NCI-H2196 (cell line): ENCODE measurements around the gene SVIL.
"Not testable (repeated sequence)": the region's sequence is repeated elsewhere in the genome, so short reads cannot be mapped to it uniquely, and the experiment has no call there.

Experiments
- DNase-seq: peaks from one replicate; lab custom pipeline; 2025; ENCODE audit not compliant: unreplicated experiment; lab: John Stamatoyannopoulos, UW

Gene SVIL

DNA sequence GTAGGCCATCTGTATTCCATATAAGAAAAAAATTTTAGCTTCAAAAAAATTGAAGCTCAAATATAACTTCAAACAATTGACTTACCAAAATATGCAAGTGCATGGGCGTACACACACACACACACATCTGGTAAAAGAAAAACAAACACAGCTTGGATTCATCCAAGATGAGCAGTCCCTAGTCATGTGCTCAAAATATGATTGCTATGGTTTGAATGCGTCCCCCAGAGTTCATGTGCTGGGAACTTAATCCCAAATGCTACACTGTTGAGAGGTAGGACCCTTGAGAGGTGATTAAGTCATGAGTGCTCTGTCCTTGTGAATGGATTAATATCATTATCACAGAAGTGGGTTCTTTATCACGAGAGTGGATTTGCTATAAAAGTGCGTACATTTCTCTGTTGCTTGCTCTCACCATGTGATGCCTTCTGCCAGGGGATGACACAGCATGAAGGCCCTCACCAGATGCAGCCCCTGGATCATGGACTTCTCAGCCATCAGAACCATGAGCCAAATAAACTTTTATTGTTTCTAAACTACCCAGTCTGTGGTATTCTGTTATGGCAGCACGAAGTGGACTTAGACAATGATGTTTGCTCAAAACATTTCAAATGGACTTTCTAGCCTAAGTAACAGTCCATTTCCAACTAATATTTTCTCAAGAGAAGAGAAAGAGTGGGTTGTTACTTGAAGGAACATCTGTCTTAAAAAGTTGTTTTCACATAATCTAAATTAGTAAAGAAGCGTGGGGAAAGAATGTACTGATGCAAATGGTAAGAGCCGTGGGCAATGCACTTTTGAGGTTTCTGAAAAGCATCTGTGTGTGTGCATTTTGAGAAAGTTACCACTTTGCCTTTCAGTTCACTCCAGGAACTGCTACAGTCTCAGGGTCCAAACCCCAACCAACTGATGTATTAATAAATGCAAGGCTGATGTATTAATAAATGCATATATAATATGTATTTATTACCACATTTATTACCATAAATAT lies 15.1 kb upstream of the SVIL start:
- no peak for DNase-seq

DNA sequence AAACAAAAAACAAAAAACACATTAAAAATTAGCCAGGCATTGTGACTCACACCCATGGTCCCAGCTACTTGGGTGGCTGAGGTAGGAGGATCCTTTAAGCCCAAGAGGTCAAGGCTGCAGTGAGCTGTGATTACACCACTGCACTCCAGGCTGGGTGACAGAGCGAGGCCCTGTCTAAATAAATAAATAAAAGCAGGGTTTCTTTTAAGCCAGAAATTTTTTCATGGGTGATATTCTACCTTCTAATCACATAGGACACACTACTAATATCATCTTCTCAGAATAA lies 14.2 kb upstream of the SVIL start:
- no peak for DNase-seq

DNA sequence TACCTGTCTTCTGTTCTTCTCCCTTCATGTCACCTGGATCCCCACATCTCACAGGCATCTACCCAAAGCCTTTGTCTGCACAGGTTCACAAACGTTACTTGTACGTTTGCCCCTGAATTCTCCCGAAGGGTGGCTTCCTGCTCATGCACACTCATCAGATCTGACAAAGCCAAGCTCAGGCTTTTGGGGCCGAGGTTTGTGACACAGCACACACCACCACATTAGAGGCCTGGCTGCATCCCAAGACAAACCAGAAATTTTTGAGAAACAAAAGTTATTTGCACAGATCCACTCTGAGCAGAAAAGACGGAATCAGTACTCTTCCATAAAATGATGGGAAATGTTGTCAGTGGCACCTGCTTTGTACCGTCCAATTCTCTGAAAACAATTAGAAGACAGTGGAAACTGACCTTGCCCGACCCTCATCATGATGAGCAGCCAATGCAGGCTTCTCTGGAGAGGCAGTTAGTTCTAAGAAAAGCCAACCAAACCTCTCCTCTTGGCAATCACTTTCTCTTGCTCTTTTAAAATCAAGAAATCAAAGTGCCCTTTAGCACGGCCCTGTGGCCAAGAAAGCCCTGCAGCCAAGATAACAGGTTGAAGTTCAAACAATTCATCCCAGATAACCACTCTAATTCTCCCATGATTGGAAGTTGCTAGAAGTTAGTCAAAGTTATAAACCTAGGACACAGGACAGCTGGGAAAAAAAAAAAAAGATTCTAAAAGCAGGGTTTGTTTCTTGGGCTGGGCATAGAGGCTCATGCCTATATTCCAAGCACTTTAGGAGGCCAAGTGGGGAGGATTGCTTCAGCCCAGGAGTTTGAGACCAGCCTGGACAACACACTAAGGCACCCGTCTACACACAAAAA lies 13.6 kb upstream of the SVIL start:
- no peak for DNase-seq

DNA sequence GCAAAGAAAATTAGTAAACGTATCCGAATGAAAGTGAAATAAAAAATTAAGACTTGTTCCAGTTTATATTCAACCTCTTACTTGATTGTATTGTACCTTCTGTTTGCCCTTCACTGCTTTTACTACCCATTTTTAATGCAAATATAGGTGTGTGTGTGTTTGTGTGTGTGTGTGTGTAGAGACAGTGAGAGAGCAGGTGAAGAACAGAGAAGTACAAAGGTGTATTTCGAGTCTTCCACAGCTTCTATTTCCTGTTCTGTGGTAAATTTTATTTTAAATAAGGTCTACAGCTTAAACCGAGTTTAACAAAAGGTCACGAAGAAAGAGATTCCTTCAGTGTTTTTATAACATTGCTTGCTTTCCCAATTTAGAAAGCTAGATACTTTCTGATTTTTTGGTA lies 12.7 kb upstream of the SVIL start:
- DNase-seq: no peak

DNA sequence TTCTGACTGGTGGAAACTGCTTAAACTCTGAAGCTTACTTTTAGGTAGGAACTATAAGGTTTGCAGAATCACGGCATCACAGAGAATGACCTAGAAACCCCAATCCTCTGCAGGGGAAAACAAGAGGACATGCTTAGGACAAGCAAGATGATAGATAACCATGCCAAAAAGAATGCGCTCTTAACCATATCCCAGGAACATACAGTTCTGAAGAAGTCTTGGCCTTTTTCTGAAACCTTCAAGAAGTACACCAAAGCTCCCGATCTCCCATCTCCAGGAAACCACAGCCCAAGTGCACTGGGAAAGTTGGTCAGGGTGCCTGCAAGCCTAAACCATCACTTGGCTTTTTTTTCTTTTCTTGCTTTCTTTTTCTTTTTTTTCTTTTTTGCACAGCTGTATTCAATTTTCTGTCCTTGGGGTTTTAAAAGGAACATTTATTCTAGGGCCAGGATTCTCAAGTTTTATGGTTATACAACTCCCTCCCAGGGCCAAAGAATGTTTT lies 12.2 kb upstream of the SVIL start:
- DNase-seq: no peak

DNA sequence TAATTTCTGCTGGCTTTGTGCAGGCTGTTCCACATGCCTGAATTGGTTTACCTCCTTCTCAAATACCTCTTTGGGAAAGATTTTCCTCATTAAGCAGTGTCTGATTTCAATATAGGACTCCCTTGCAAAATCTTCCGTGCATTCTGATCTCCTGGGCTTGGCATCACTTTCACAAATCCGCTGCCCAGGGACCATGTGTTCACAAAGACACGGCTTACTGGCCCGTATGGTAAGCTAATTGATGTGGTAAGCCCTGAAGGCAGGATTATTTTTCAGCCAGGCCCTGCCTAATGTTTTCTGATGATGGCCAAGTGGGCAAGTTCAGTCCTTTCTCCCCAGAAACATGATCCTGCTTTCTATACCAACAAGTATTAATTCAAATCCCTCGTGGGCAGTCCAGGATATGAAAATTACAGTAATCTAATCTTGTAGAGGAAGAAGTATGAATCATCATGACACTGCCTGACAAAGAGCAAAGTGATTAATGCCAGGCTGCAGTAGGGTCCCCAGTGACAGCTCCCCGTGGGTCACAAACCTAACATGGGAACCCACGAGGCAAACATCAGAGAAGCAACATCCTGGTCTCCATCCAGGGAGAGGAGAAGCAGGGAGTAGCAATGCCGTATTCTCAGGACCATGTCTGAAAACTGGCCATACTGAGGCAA lies 11.6 kb upstream of the SVIL start:
- no peak for DNase-seq

DNA sequence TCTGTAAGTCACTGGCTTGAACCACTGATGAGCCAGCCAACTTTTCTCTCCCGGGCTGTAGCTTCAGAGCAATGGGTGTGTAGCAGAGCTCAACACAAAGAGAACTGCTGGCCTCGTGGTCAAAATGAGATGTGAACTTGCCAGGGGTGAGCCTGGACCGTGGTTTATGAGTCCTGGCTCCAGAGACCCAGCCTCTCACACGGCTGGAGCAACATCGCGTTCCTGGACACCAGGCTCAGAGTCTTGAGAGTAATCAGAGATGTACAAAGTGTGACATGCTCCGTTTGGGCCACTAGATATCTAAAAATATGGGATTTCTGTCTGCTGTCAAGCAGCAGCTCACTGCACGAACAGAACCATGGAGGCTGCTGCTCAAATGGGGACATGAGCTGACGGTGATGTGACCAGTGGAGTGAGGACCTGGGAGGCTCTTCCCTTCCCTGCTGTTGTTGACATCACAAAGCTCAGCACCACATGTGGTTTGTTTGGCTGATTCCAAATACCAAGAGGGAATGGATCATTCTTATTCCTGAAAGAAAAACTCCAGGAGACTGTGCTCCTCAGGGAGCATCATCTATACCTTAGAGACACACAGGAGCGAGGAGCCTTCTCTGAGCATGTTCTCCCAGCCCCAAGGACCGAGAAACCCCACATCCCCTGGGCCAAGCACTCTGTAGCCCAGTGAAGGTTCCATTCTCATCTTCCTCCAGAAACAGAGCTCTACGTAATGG lies 9.2 kb upstream of the SVIL start:
- no peak for DNase-seq

DNA sequence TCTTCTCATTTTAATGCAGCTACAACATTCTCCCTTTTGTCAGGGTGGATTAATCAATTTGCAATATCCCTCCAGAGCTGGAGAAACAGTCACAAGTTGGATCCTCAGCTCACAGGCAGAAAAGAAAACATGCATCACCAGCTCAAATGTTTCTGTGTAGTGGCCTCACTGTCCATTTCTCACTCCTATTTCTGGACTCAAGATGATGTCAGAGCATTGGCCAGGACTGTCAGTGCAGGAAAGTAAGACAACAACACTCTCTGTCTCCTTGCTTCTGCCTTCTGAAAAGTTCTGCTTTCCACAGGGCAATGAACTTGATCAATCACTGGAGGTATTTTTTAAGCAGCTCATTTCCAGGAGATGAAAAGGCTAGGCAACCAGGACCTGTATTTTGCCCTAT lies 8.2 kb upstream of the SVIL start:
- DNase-seq: no peak

DNA sequence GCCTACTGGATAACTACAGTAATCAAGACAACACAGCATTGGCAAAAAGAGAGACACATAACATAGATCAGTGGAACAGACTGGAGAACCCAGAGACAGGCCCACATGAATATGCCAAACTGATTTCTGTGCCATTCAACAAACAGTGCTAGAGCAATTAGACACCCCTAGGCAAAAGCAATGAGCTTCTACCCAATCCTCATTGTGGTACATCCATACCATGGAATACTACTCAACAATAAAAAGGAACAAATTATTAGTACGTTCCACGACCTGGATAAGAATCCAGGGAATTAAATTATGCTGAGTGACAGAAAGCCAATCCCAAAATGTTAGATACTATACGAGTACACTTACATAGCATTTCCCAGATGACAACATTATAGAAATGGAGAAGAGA lies 2.8 kb upstream of the SVIL start:
- DNase-seq: no peak

DNA sequence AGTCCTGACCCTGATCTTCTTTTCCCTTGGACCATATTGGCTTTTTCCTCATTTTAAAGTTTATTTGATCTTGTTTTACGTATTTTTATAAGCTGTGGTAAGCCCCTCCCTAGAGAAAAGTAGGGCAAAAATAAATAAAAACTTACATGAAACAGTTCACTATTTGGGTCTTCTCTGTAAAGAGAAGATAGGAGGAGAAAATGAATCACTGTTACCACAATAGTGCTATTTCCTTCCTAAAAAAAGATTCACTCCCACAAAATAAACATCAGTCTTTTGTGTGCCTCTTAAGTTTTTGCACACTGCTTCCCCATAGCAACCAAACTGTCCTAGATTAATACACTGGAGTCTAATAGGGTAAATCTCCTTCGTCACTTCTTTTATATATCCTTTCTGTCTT lies 1.4 kb upstream of the SVIL start:
- no peak for DNase-seq

DNA sequence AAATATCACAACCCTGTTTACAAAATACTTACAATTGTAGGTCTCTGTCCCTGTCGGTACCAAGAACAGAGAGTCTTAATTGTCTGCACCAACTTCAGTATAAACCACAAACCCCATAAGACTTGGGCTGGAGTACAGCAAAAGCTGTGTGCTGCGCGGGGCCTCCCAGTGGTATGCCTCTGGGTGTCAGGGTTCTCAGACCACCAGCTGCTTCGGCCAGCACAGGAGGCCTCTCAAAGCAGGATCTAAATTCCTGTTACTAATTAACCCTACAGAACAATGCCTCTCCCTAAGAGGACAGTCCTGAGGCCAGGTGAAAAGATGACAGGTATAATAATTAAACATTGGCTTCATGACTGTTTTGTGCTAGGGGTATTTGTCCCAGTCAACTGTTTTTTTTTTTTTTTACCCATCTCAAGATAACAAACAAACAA lies 957 bp upstream of the SVIL start:
- no peak for DNase-seq

DNA sequence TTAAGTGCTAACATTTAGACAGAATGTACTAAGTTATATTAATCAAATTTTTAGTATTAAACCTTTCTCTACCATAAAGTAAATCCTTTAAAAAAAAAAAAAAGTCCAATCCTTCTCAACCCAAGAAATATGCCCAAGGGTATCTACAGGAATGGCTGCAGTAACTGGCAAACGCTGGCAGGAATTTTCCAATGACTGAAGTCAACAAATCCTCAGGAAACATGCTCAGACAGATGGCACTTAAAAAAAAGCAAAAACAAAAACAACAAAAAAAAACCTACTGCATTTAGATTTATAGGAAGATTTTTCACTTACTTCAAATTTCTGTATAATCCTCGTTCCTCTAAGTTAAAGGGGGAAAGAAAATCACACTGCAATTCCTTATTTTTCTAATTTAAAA lies 666 bp downstream of the SVIL start:
- DNase-seq: no peak

DNA sequence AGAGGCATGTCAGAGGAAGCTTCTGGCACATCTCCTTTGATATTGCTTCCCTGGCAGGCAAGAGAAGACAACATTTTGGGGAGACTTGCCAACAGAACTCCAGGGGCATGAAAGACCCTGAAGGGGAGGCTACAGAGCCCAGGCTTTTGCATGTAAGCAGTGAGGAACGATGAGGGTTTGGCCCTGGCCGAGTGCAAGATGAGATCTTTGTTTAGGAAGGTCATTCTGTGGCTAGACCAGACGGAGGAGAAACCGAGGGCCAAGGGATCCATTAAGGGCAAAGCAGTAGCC lies 3.8 kb downstream of the SVIL start:
- DNase-seq: no peak

DNA sequence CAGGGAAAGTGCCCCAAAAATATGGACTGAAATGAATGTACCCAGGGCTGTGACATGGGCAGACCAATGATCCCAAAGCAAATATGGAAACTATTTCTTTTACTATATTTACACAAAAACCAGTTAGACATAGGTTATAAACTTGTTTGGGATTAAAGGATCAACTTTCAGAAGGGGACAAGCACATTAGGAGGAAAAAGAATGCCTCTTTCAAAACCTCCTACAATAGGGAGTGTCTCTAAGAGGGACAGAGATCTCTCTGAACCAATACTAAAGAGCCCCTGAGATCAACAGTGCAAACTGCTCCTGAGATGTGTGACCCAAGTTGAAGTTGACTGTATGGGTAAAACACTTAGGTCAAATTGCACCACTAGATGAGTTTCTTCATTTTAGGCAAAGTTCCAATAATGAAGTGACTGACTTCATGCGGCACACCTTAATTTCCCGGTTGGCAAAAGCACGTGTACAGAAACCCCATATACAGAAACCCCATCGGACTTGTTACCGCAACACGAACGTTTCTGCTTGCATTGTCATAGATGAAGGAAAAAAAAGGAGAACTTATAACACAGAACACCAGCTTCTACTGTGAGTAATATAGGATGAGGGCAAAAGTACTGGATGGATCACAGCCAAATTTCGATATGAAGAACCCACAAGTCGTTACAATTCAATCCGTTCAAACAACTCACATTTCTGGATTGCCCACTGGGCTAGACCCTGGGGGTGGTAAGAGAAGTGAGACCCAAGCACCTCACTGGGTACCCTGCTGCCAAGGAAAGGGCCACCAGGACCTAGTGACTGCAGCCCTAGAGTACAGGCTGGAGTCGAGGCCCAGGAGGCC lies 4.3 kb downstream of the SVIL start:
- no peak for DNase-seq

DNA sequence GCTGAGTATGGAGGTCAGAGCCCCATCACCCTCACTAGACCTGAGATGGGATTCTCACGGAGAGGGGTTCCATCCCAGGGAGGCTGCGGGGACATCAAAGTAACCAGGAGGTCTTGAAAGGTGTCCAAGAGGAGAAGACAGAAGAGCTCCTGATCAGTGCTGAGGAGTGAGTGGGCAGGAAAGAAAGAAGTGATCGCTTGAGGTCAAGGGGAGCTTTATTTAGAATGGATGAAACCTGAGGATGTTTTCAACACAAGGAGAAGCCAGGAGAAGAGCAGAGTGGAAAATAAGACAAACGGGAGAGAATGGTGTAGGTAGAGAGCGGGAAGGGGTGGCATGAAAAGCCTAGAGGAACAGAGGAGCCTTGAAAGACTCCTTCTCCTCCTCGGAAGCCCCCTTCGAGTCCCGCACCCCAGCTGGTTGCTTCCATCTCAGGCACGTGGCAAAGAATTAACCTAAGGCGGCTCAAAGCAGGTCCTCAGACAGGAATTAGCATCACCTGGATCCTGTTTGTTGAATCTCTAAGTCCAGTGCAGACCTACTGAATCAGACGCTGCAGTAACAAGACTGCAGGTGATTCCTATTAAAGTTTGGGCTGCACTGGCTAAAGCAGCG lies 5.8 kb downstream of the SVIL start:
- no peak for DNase-seq

DNA sequence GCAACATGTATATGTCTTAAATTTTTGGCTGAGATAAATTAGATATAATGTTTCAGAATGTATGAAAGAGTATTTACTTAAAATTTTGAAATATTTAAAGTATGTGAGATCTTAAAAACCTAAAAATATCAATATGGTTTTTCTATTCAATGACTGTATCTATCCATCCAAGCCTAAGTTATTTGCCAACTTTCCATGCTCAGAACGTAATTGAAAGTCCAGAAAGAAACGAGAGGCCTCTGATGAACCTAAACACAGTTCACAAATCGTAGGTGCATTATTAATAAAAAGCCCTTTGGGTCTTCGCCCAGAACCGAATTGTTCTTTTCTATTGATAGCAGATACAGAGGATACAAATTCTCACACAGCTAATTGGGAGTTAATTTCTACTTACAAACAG lies 6.5 kb downstream of the SVIL start:
- no peak for DNase-seq

DNA sequence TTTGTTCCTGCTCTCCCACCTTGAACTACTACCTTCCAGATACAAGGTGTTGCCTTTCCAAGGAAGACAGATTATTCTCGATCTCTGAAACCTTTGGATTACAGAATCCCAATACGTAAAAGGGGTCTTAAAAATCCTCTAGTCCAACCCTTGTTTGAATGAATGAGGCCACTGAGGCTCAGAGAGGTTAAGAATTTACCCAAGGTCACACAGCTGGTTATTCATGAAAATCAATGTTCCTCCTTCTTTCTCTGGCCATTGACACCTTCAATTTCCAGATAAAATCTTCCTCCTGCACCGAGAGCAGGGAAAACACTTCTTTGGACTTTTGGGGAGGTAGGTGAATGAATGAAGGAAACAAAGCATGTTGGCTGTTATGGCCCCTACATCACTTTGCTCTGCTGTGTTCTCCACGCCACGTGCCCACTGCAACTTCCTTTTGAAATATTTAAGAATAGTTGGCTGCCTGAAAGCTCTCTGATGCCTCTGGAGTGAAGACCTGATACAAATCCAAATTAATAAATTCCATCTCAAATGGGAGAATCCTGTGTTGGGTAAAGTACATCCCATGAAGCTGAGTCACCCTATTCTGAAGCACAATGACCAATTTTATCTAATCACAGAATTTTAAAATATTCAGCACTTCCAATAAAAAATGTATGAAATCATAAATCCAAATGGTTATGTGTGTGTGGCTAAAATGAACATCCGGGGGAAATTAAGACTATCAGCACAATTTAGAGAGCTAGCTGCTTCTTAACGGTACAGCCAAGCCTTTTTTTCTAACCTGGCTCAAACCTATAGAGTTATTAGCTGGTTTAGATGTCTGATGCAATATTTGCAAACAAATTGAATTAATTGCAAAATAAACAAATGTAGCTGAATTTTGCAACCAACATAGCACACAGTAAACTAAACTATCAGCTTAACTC lies 7.3 kb downstream of the SVIL start:
- no peak for DNase-seq

DNA sequence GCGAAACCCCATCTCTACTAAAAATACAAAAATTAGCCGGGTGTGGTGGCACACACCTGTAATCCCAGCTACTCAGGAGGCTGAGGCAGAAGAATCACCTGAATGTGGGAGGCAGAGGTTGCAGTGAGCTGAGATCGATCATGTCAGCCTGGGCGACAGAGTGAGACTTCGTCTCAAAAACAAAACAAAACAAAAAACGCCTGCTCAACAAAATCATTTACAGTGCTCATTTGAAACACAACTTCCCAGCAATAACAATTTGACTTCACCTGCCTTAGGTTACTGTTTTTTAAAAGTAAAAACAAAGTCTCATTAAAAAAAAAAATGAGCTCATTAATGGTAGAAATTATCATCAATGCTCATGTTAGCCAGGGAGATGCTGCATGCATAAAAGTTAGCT lies 10.4 kb downstream of the SVIL start:
- DNase-seq: not testable (repeated sequence)

DNA sequence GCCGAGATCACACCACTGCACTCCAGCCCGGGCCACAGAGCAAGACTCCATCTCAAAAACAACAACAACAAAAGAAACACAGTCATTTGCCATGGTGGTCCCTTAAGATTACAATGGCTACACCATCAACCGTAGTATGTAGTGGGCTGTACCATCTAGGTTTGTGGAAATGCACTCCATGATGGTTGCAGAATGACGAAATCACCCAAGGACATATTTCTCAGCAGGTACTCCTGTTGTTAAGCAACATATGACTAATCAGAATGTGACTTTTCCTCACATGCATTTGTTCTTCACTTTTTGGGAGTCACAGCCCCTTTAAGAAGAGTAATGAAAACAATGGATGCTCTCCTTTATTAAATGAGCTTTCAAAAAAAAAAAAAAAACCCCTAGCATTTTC lies 11.0 kb downstream of the SVIL start:
- no peak for DNase-seq
